Gastroesophageal sphincter (tissue), 3 donors: ENCODE results near the gene CDYL2.

Experiments used
- EP300 ChIP-seq: sonication (generic); formaldehyde crosslinking; IDR thresholded peaks from one replicate; pipeline ENCODE4 v1.6.1; 2017; ENCODE audit warnings: antibody characterized with exemption, mild to moderate bottlenecking
- POLR2A ChIP-seq, 2 donors: fragments of 450-650 bp; IDR thresholded peaks; one replicate each; pipeline ENCODE4 v1.6.1; 2017; ENCODE audit warnings: antibody characterized with exemption in 2 of 2, mild to moderate bottlenecking in 2 of 2, moderate library complexity in 1 of 2
- TF ChIP-seq, protein P1 (sequence below), 4 experiments: fragments of 200-600 bp in 2 of 4; fragments of 450-650 bp in 2 of 4; sonication (generic) in 1 of 4; IDR thresholded peaks; one replicate each; pipeline ENCODE4 v1.5.1; 2017 to 2019; ENCODE audit warnings: antibody characterized with exemption in 4 of 4, mild to moderate bottlenecking in 2 of 4, moderate library complexity in 2 of 4

DNA sequence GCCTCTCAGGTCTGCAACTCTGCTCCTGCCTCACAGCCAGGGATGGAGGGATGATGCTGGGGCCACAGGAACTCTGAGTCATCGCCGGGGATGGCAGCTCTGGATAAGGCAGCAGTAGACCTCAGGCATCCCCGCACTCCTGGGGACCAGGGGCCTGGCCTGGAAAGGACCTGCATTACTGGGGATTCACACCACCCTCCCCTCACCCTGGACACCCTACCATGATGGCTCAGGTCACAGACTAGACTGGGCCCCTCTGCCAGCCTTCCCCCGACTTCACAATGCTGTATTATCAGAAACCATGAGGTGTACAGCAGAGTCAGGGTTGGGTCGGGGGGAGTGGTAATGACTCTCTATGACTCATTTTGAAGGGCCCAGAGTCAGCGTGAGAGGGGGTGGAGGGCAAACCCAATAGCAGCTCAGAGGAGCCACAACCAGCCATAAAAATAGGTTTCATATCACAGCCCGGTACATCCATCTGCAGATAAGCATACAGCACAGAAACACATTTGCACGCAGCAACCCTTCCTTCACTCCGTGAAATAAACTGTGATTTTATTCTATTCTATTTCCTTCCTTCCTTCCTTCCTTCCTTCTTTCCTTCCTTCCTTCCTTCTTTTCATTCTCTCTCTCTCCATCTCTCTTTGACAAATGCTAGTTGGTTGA, 234.8 kb downstream of the CDYL2 start:
- TF ChIP-seq, protein P1, sequence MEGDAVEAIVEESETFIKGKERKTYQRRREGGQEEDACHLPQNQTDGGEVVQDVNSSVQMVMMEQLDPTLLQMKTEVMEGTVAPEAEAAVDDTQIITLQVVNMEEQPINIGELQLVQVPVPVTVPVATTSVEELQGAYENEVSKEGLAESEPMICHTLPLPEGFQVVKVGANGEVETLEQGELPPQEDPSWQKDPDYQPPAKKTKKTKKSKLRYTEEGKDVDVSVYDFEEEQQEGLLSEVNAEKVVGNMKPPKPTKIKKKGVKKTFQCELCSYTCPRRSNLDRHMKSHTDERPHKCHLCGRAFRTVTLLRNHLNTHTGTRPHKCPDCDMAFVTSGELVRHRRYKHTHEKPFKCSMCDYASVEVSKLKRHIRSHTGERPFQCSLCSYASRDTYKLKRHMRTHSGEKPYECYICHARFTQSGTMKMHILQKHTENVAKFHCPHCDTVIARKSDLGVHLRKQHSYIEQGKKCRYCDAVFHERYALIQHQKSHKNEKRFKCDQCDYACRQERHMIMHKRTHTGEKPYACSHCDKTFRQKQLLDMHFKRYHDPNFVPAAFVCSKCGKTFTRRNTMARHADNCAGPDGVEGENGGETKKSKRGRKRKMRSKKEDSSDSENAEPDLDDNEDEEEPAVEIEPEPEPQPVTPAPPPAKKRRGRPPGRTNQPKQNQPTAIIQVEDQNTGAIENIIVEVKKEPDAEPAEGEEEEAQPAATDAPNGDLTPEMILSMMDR (IDR thresholded peaks at IDR 0.05) = no peak
- no peak for TF ChIP-seq EP300
- TF ChIP-seq POLR2A (IDR thresholded peaks at IDR 0.05) = no peak
